ENCODE data around the gene CYP39A1.

DNA sequence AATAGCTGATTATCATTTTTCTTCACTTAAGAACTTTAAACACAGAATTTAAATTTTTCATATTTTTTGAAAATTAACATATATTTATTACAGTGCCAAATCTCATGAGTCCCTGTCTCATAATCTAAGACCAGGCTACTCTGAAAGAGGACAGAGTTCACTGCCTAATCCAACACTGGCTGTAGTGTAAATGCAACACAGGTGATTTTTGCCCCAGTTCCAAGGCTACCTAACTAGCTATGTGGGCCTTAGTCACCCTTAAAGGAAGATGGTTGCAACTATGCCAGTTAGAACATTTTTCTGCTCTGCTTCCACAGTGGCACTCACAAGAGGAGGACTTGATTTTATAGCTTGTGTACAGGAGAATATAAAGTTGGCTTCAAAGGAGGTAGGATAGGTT, 5.0 kb upstream of the CYP39A1 start:
- TF ChIP-seq, protein P1, sequence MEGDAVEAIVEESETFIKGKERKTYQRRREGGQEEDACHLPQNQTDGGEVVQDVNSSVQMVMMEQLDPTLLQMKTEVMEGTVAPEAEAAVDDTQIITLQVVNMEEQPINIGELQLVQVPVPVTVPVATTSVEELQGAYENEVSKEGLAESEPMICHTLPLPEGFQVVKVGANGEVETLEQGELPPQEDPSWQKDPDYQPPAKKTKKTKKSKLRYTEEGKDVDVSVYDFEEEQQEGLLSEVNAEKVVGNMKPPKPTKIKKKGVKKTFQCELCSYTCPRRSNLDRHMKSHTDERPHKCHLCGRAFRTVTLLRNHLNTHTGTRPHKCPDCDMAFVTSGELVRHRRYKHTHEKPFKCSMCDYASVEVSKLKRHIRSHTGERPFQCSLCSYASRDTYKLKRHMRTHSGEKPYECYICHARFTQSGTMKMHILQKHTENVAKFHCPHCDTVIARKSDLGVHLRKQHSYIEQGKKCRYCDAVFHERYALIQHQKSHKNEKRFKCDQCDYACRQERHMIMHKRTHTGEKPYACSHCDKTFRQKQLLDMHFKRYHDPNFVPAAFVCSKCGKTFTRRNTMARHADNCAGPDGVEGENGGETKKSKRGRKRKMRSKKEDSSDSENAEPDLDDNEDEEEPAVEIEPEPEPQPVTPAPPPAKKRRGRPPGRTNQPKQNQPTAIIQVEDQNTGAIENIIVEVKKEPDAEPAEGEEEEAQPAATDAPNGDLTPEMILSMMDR (IDR thresholded peaks at IDR 0.05; ENCODE audit: low read length): no peak
- TF ChIP-seq EZH2 (IDR thresholded peaks at IDR 0.05; ENCODE audit: borderline replicate concordance, low read length): no peak

Measured in OCI-LY1 (cell line).